ENCODE results near the gene NCAM1.
A peak's percentile ranks its signal among the peaks of the same experiment; 100 is the strongest.

- TF ChIP-seq FOXK2 (IDR thresholded peaks at IDR 0.05): no peak
- TF ChIP-seq FOXM1 (IDR thresholded peaks at IDR 0.05; ENCODE audit: borderline replicate concordance): peak; percentile 76; the same call in 1 of the 2 replicates
- TF ChIP-seq ARNT (IDR thresholded peaks at IDR 0.05): no peak
- no peak for TF ChIP-seq SP1 (IDR thresholded peaks at IDR 0.05)
- no peak for TF ChIP-seq ELF4 (IDR thresholded peaks at IDR 0.05)
- TF ChIP-seq LEF1 (IDR thresholded peaks at IDR 0.05; ENCODE audit: borderline replicate concordance): no peak
- TF ChIP-seq SUZ12 (IDR thresholded peaks at IDR 0.05): no peak
Observed at GRCh38 chr11:112961146-112961668, at the start of gene NCAM1.
